ENCODE results near the gene CRACR2B.

CRACR2B gene

GRCh38 chr11:863910-864827, 36.5 kb downstream of the CRACR2B start:
- Histone ChIP-seq H3K9ac (ENCODE audit: low read length) (no peak overlapping the region), H3K4me3 (ENCODE audit: low read depth in 1 of 2, low read length in 2 of 2) (no peak overlapping the region), H3K9me3 (ENCODE audit: low read length) (no peaks in the 10 kb centered on the region), H3K27me3 (ENCODE audit: control insufficient read depth in 1 of 2, insufficient read depth in 2 of 2, low read length in 2 of 2) (peaks cover 0 to 4% of the 10 kb centered on the region in 2 donors), H3K27ac (ENCODE audit: low read depth, low read length) (no peak overlapping the region), H3K36me3 (ENCODE audit: insufficient read depth, low read length) (peaks cover 11% of the 10 kb centered on the region), H3K4me1 (ENCODE audit: insufficient read depth, low read length) (peaks cover 17% of the 10 kb centered on the region)

GRCh38 chr11:864898-865297, 37.2 kb downstream of the CRACR2B start:
- Histone ChIP-seq H3K36me3 (ENCODE audit: insufficient read depth, low read length) (peaks cover 11% of the 10 kb centered on the region), H3K27me3 (ENCODE audit: control insufficient read depth in 1 of 2, insufficient read depth in 2 of 2, low read length in 2 of 2) (peaks cover 0 to 4% of the 10 kb centered on the region in 2 donors), H3K4me3 (ENCODE audit: low read depth in 1 of 2, low read length in 2 of 2) (no peak overlapping the region), H3K9me3 (ENCODE audit: low read length) (no peaks in the 10 kb centered on the region), H3K9ac (ENCODE audit: low read length) (no peak overlapping the region), H3K27ac (ENCODE audit: low read depth, low read length) (no peak overlapping the region), H3K4me1 (ENCODE audit: insufficient read depth, low read length) (peaks cover 10% of the 10 kb centered on the region)

GRCh38 chr11:865462-866430, 38.0 kb downstream of the CRACR2B start:
- no peak overlapping the region for H3K4me3 ChIP-seq (ENCODE audit: low read depth in 1 of 2, low read length in 2 of 2)
- H3K36me3 ChIP-seq (ENCODE audit: insufficient read depth, low read length) = peaks cover 11% of the 10 kb centered on the region
- no peaks in the 10 kb centered on the region for H3K9me3 ChIP-seq (ENCODE audit: low read length)

GRCh38 chr11:866481-866880, 38.8 kb downstream of the CRACR2B start:
- Histone ChIP-seq H3K27ac (ENCODE audit: low read depth, low read length) (no peak overlapping the region), H3K4me3 (ENCODE audit: low read depth in 1 of 2, low read length in 2 of 2) (no peak overlapping the region), H3K9me3 (ENCODE audit: low read length) (no peaks in the 10 kb centered on the region), H3K4me1 (ENCODE audit: insufficient read depth, low read length) (no peaks in the 10 kb centered on the region), H3K36me3 (ENCODE audit: insufficient read depth, low read length) (peaks cover 11% of the 10 kb centered on the region), H3K27me3 (ENCODE audit: control insufficient read depth in 1 of 2, insufficient read depth in 2 of 2, low read length in 2 of 2) (peaks cover 0 to 4% of the 10 kb centered on the region in 2 donors), H3K9ac (ENCODE audit: low read length) (no peak overlapping the region)

More at GRCh38 chr11:865462-866430, 38.0 kb downstream of the CRACR2B start:
- H3K27me3 ChIP-seq (ENCODE audit: control insufficient read depth in 1 of 2, insufficient read depth in 2 of 2, low read length in 2 of 2) = peaks cover 0 to 4% of the 10 kb centered on the region in 2 donors
- no peak overlapping the region for H3K9ac ChIP-seq (ENCODE audit: low read length)
- H3K27ac ChIP-seq (ENCODE audit: low read depth, low read length) = no peak overlapping the region
- H3K4me1 ChIP-seq (ENCODE audit: insufficient read depth, low read length) = peaks cover 2% of the 10 kb centered on the region

GRCh38 chr11:867856-868358, 40.2 kb downstream of the CRACR2B start:
- Histone ChIP-seq H3K4me1 (ENCODE audit: insufficient read depth, low read length) (no peaks in the 10 kb centered on the region), H3K36me3 (ENCODE audit: insufficient read depth, low read length) (peaks cover 11% of the 10 kb centered on the region)

GRCh38 chr11:868394-868793, 40.7 kb downstream of the CRACR2B start:
- H3K9ac ChIP-seq (ENCODE audit: low read length) = no peak overlapping the region
- H3K4me3 ChIP-seq (ENCODE audit: low read depth in 1 of 2, low read length in 2 of 2) = no peak overlapping the region
- no peaks in the 10 kb centered on the region for H3K4me1 ChIP-seq (ENCODE audit: insufficient read depth, low read length)
- H3K36me3 ChIP-seq (ENCODE audit: insufficient read depth, low read length) = peaks cover 9% of the 10 kb centered on the region
- no peaks in the 10 kb centered on the region for H3K27me3 ChIP-seq (ENCODE audit: control insufficient read depth in 1 of 2, insufficient read depth in 2 of 2, low read length in 2 of 2)
- H3K9me3 ChIP-seq (ENCODE audit: low read length) = no peaks in the 10 kb centered on the region
- no peak overlapping the region for H3K27ac ChIP-seq (ENCODE audit: low read depth, low read length)

More at GRCh38 chr11:867856-868358, 40.2 kb downstream of the CRACR2B start:
- H3K27ac ChIP-seq (ENCODE audit: low read depth, low read length) = no peak overlapping the region
- no peaks in the 10 kb centered on the region for H3K9me3 ChIP-seq (ENCODE audit: low read length)
- H3K4me3 ChIP-seq (ENCODE audit: low read depth in 1 of 2, low read length in 2 of 2) = no peak overlapping the region
- no peaks in the 10 kb centered on the region for H3K27me3 ChIP-seq (ENCODE audit: control insufficient read depth in 1 of 2, insufficient read depth in 2 of 2, low read length in 2 of 2)
- H3K9ac ChIP-seq (ENCODE audit: low read length) = no peak overlapping the region

GRCh38 chr11:868802-869201, 41.1 kb downstream of the CRACR2B start:
- Histone ChIP-seq H3K4me1 (ENCODE audit: insufficient read depth, low read length) (no peaks in the 10 kb centered on the region), H3K36me3 (ENCODE audit: insufficient read depth, low read length) (peaks cover 7% of the 10 kb centered on the region), H3K27ac (ENCODE audit: low read depth, low read length) (no peak overlapping the region), H3K4me3 (ENCODE audit: low read depth in 1 of 2, low read length in 2 of 2) (no peak overlapping the region), H3K9me3 (ENCODE audit: low read length) (no peaks in the 10 kb centered on the region), H3K27me3 (ENCODE audit: control insufficient read depth in 1 of 2, insufficient read depth in 2 of 2, low read length in 2 of 2) (no peaks in the 10 kb centered on the region), H3K9ac (ENCODE audit: low read length) (no peak overlapping the region)

GRCh38 chr11:869399-870126, 41.8 kb downstream of the CRACR2B start:
- no peak overlapping the region for H3K27ac ChIP-seq (ENCODE audit: low read depth, low read length)
- H3K9ac ChIP-seq (ENCODE audit: low read length) = no peak overlapping the region
- H3K27me3 ChIP-seq (ENCODE audit: control insufficient read depth in 1 of 2, insufficient read depth in 2 of 2, low read length in 2 of 2) = no peaks in the 10 kb centered on the region
- H3K4me1 ChIP-seq (ENCODE audit: insufficient read depth, low read length) = no peaks in the 10 kb centered on the region
- H3K36me3 ChIP-seq (ENCODE audit: insufficient read depth, low read length) = peaks cover 7% of the 10 kb centered on the region
- no peak overlapping the region for H3K4me3 ChIP-seq (ENCODE audit: low read depth in 1 of 2, low read length in 2 of 2)
- no peaks in the 10 kb centered on the region for H3K9me3 ChIP-seq (ENCODE audit: low read length)

- no peaks in the 10 kb centered on the region for H3K4me1 ChIP-seq (ENCODE audit: insufficient read depth, low read length)
- peaks cover 7% of the 10 kb centered on the region for H3K36me3 ChIP-seq (ENCODE audit: insufficient read depth, low read length)
- no peaks in the 10 kb centered on the region for H3K27me3 ChIP-seq (ENCODE audit: control insufficient read depth in 1 of 2, insufficient read depth in 2 of 2, low read length in 2 of 2)
- no peak overlapping the region for H3K4me3 ChIP-seq (ENCODE audit: low read depth in 1 of 2, low read length in 2 of 2)
- H3K27ac ChIP-seq (ENCODE audit: low read depth, low read length) = no peak overlapping the region
- no peak overlapping the region for H3K9ac ChIP-seq (ENCODE audit: low read length)
- H3K9me3 ChIP-seq (ENCODE audit: low read length) = no peaks in the 10 kb centered on the region
Observed at GRCh38 chr11:870127-870413, 42.4 kb downstream of the CRACR2B start.

- no peaks in the 10 kb centered on the region for H3K27me3 ChIP-seq (ENCODE audit: control insufficient read depth in 1 of 2, insufficient read depth in 2 of 2, low read length in 2 of 2)
- H3K9ac ChIP-seq (ENCODE audit: low read length) = no peak overlapping the region
- no peak overlapping the region for H3K4me3 ChIP-seq (ENCODE audit: low read depth in 1 of 2, low read length in 2 of 2)
- no peaks in the 10 kb centered on the region for H3K4me1 ChIP-seq (ENCODE audit: insufficient read depth, low read length)
- H3K36me3 ChIP-seq (ENCODE audit: insufficient read depth, low read length) = peaks cover 7% of the 10 kb centered on the region
- H3K9me3 ChIP-seq (ENCODE audit: low read length) = no peaks in the 10 kb centered on the region
- no peak overlapping the region for H3K27ac ChIP-seq (ENCODE audit: low read depth, low read length)
Observed at GRCh38 chr11:870418-870817, 42.7 kb downstream of the CRACR2B start.

GRCh38 chr11:871472-871871, 43.8 kb downstream of the CRACR2B start:
- Histone ChIP-seq H3K27ac (ENCODE audit: low read depth, low read length) (no peak overlapping the region), H3K9me3 (ENCODE audit: low read length) (no peaks in the 10 kb centered on the region), H3K36me3 (ENCODE audit: insufficient read depth, low read length) (peaks cover 7% of the 10 kb centered on the region)

More at GRCh38 chr11:871472-871871, 43.8 kb downstream of the CRACR2B start:
- H3K9ac ChIP-seq (ENCODE audit: low read length) = no peak overlapping the region
- H3K4me1 ChIP-seq (ENCODE audit: insufficient read depth, low read length) = peaks cover 4% of the 10 kb centered on the region
- H3K27me3 ChIP-seq (ENCODE audit: control insufficient read depth in 1 of 2, insufficient read depth in 2 of 2, low read length in 2 of 2) = no peaks in the 10 kb centered on the region
- H3K4me3 ChIP-seq (ENCODE audit: low read depth in 1 of 2, low read length in 2 of 2) = no peak overlapping the region
